ENCODE data around the gene SGPP2.
A peak's percentile ranks its signal among the peaks of the same experiment; 100 is the strongest.

Gene SGPP2

DNA sequence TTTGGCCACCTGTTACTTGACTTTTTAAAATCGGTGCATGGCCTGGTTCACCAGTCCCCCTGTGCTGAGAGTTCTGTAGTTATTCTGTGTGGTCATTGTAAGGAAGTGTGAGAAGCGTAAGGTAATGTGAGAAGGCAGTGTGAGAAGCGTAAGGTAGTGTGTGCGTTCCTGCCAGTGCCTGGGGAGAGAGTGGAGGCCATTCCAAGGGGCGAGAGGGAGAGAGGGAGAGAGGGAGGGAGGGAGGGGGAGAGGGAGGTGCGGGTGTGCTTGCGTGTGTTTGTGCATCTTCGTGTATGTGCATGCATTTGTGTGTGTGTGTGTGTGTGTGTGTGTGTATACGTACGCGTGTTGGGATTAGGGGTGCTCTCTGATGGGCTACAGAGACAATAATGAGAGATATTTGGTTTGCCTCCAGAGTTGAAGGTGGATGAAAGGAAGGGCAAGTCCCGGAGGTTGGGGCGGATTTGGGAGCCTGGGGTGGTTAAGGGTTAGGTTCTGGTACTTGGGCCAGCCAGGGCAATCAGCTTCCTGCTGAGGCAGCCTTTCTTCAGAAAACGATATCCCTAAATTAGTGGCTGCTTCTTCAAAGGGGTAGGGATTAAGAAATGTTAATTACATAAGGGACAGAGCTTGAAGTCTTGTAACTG lies 53.7 kb downstream of the SGPP2 start:
- H3K9me3 Mint-ChIP-seq = no peaks in the 10 kb centered on the region
- peaks cover 3% of the 10 kb centered on the region for H3K36me3 Mint-ChIP-seq (ENCODE audit: low read depth)
- H3K27ac Mint-ChIP-seq = no peak overlapping the region
- peaks cover 5% of the 10 kb centered on the region for H3K4me1 Mint-ChIP-seq (ENCODE audit: low read depth)
- H3K27me3 Mint-ChIP-seq (ENCODE audit: low read depth) = no peaks in the 10 kb centered on the region
- H3K4me3 Mint-ChIP-seq = no peak overlapping the region

DNA sequence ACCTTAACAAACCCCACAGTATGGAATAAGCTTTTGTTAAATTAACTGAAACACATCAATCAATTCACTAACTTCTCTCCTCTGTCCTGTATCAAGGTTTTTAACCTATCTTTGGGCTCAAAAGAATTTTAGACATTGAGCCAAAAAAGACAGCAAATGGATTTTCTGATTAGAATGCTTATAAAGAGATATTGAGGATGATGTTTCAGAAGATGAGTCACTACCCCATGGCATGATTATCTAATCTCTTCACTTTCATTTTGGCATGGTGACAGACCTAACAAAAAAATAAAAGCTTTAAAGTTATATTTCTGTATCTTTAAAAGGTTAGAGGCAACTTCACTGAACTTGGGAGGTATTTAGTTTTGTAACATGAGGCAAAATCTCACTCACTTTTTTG lies 55.5 kb downstream of the SGPP2 start:
- Mint-ChIP-seq H3K27ac (no peak overlapping the region), H3K36me3 (ENCODE audit: low read depth) (peaks cover 3% of the 10 kb centered on the region), H3K9me3 (no peaks in the 10 kb centered on the region), H3K27me3 (ENCODE audit: low read depth) (peaks cover 3% of the 10 kb centered on the region), H3K4me3 (no peak overlapping the region), H3K4me1 (ENCODE audit: low read depth) (peaks cover 5% of the 10 kb centered on the region)

DNA sequence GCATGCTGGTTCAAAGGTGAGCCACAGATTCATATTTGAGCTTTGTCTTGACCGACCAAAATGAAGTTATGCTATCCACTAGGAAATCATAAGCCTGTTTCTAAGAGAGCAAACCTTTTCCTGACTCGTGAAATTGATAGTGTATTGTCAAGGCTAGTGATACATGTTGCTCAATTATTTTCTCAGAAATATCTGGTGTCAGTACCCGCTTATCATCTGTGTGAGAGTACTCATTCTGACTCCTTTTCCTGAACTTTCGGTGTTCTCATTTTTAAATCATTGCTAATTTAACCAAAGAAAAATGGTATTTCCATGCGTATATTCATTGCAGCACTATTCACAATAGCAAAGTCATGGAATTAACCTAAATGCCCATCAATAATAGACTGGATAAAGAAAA lies 56.2 kb downstream of the SGPP2 start:
- Mint-ChIP-seq H3K4me3 (no peak overlapping the region), H3K27ac (no peak overlapping the region), H3K4me1 (ENCODE audit: low read depth) (peaks cover 5% of the 10 kb centered on the region), H3K9me3 (no peaks in the 10 kb centered on the region), H3K27me3 (ENCODE audit: low read depth) (peaks cover 3% of the 10 kb centered on the region), H3K36me3 (ENCODE audit: low read depth) (peaks cover 3% of the 10 kb centered on the region)

DNA sequence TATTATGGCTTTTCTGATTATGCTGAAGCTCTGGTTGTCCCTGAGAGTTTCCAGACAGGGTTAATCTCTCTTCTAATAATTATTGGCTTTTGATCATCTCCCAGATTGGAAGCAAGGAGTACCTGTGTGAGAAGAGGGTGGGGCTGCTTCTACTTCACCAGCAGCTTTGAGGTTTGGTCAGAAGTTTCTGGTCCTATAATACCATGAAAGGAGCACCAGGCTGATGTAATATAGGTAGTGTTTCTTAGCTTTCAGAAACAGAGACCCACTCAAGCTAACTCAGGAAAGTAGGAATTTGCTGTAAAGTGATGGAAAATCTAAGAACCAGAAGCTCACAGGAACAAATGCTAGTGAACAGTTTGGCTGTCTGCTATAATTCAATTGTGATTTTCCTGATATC lies 57.6 kb downstream of the SGPP2 start:
- H3K36me3 Mint-ChIP-seq (ENCODE audit: low read depth) = peaks cover 3% of the 10 kb centered on the region
- peaks cover 3% of the 10 kb centered on the region for H3K27me3 Mint-ChIP-seq (ENCODE audit: low read depth)
- no peaks in the 10 kb centered on the region for H3K9me3 Mint-ChIP-seq
- H3K4me3 Mint-ChIP-seq = no peak overlapping the region
- no peak overlapping the region for H3K27ac Mint-ChIP-seq
- H3K4me1 Mint-ChIP-seq (ENCODE audit: low read depth) = peaks cover 6% of the 10 kb centered on the region

DNA sequence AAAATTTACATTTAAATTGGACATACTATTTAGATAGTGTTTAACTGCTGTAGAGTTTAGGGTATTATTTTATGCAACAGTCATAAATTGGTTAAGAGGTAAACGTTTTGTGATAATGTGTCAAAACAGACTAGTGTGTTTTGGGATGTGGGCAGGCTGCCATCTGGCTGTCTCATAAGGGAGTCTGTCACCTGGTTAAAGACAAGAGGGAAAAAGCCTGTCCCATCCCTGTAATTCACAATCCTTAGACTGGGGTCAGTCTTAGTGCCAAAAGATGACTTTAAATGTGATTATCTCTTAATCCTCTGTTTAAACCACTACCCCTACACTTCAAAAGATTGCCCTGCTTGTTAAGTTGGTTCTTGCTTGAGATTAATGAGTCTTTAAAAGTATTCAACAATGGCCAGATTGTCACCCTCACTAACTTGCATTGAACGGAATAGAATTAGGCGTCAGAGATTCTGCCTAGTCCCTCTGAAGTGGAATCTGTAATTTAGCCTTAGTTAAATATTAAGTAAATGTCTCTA lies 59.2 kb downstream of the SGPP2 start:
- no peak overlapping the region for H3K4me3 Mint-ChIP-seq
- H3K4me1 Mint-ChIP-seq (ENCODE audit: low read depth) = peaks cover 6% of the 10 kb centered on the region
- H3K27ac Mint-ChIP-seq = no peak overlapping the region
- H3K36me3 Mint-ChIP-seq (ENCODE audit: low read depth) = peaks cover 3% of the 10 kb centered on the region
- no peaks in the 10 kb centered on the region for H3K9me3 Mint-ChIP-seq
- peaks cover 3% of the 10 kb centered on the region for H3K27me3 Mint-ChIP-seq (ENCODE audit: low read depth)

DNA sequence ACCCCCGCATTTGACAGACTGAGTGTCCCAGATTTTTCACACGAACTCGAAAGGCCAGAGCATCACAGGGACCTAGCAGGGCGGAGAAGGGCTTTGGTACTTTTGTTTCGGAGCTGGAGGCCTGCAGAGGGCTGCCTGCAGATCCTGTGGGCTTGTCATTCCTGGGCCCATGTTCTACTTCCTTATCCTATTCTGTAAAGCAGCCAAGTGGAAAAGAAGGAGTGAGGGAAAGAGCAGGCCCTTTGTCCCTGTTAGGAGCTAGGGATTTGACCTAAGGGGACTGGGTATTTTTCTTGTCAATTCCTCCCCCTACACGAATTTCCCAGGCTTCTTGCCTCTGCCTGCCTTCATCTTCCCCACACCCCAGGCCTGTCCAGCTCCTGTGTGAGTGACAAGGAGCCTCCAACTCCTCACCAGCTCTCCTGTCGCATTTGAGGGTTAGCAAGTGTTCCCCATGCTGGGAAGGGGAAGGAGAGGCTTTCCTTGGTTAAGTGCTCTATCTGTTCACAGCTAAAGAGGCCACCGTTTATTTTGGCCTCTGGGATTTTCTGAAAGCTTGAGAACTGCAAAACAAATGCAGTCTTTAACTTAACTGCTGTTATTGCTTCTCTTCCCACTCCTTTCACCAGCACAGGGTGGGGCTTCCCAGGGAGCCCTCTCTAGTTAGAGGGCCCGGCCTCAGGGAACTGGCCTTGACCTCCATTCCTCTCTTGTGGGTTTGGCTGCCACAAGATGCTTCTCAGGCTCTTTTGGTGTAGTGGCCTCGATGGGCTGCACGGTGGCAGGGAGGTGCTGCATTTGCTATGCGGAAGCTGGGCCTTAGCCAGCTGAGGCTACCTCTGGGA lies 61.2 kb downstream of the SGPP2 start:
- Mint-ChIP-seq H3K4me3 (no peak overlapping the region), H3K9me3 (no peaks in the 10 kb centered on the region), H3K27me3 (ENCODE audit: low read depth) (peaks cover 3% of the 10 kb centered on the region), H3K27ac (no peak overlapping the region), H3K4me1 (ENCODE audit: low read depth) (peaks cover 1% of the 10 kb centered on the region), H3K36me3 (ENCODE audit: low read depth) (no peaks in the 10 kb centered on the region)

DNA sequence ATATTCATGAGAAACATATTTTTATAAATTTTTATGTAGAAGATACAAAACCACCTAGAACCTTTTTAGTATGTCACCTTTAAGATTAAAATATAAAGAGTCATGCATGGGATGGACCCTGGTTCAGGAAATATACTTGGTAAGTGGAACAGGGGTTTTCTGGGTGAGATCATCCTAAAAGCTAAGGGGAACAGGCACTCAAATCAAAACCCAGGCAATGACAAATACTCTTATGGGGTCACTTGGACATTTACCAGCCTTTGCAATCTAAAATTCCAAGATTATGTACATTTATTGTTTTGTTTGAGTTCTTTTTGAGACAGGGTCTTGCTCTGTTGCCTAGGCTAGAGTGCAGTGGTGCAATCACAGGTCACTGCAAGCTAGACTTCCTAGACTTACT lies 65.8 kb downstream of the SGPP2 start:
- H3K27ac Mint-ChIP-seq = no peak overlapping the region
- H3K36me3 Mint-ChIP-seq (ENCODE audit: low read depth) = peaks cover 1% of the 10 kb centered on the region
- H3K9me3 Mint-ChIP-seq = peaks cover 6% of the 10 kb centered on the region
- peaks cover 1% of the 10 kb centered on the region for H3K4me1 Mint-ChIP-seq (ENCODE audit: low read depth)
- H3K27me3 Mint-ChIP-seq (ENCODE audit: low read depth) = no peaks in the 10 kb centered on the region
- no peak overlapping the region for H3K4me3 Mint-ChIP-seq

DNA sequence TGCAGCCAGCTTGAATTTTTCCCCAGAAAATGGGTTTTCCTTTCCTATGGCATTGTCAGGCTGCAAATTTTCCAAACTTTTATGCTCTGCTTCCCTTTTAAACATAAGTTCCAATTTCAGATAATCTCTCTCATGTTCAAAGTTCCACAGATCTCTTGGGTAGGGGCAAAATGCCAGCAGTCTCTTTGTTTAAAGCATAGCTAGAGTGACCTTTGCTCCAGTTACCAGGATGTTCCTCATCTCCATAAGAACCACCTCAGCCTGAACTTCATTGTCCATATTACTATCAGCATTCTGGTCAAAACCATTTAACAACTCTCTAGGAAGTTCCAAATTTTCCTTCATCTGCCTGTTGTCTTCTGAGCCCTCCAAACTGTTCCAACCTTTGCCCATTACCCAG lies 68.3 kb downstream of the SGPP2 start:
- H3K4me1 Mint-ChIP-seq (ENCODE audit: low read depth) = no peaks in the 10 kb centered on the region
- H3K4me3 Mint-ChIP-seq = no peak overlapping the region
- H3K27me3 Mint-ChIP-seq (ENCODE audit: low read depth) = no peaks in the 10 kb centered on the region
- no peak overlapping the region for H3K27ac Mint-ChIP-seq
- peaks cover 1% of the 10 kb centered on the region for H3K36me3 Mint-ChIP-seq (ENCODE audit: low read depth)
- peaks cover 6% of the 10 kb centered on the region for H3K9me3 Mint-ChIP-seq

DNA sequence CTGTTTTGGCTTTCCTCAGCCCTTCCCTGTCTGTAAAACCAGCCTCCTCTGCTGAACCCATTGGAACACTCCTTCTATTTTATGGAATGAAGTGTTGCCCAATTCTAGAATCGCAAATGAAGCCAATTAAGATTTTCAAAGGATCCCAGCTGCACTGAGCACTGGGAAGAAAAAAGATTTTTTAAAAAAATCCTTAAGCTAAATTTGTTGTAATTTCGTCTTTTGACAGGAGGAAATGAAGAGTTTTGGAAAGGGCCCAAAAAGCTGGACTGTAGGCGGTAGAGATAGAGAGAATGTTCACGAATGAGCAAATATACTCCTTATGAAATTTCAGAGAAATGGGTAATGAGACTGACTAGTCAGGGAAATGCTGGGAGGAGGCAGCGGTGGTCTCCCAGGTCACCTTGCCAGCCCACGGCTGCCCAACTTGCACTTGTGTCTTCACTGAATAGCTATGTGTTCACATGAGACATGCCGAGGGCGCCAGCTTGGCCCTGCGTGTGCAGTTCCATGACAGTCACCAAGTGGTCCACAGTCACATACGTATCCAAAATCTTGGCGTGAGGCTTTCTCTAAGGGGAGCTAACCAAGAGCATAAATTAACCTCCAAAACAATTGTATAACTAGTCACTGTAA lies 69.9 kb downstream of the SGPP2 start:
- Mint-ChIP-seq H3K27me3 (ENCODE audit: low read depth) (no peaks in the 10 kb centered on the region), H3K4me1 (ENCODE audit: low read depth) (no peaks in the 10 kb centered on the region), H3K27ac (no peak overlapping the region), H3K36me3 (ENCODE audit: low read depth) (peaks cover 1% of the 10 kb centered on the region), H3K9me3 (peaks cover 6% of the 10 kb centered on the region), H3K4me3 (no peak overlapping the region)

DNA sequence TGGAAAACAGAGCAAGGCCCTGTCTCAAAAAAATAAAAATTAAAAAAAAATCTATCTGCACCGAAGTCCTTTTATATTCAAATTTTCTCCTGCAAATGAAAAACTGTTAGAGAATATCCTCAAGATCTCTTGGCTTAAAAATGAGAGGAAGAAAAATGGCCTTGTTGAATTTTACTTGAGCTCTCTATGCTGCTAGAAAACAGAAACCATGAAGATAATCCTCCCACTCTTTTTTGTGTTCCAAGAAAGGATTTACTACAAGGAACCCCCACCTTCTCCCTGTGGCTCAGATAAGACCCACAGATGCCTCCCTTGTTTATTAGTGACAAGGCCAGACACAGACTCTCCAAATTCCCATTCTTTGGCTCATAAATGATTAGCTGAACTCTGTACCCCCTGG lies 71.0 kb downstream of the SGPP2 start:
- peaks cover 1% of the 10 kb centered on the region for H3K36me3 Mint-ChIP-seq (ENCODE audit: low read depth)
- no peak overlapping the region for H3K4me3 Mint-ChIP-seq
- H3K27ac Mint-ChIP-seq = no peak overlapping the region
- no peaks in the 10 kb centered on the region for H3K27me3 Mint-ChIP-seq (ENCODE audit: low read depth)
- peaks cover 6% of the 10 kb centered on the region for H3K9me3 Mint-ChIP-seq
- H3K4me1 Mint-ChIP-seq (ENCODE audit: low read depth) = no peaks in the 10 kb centered on the region

DNA sequence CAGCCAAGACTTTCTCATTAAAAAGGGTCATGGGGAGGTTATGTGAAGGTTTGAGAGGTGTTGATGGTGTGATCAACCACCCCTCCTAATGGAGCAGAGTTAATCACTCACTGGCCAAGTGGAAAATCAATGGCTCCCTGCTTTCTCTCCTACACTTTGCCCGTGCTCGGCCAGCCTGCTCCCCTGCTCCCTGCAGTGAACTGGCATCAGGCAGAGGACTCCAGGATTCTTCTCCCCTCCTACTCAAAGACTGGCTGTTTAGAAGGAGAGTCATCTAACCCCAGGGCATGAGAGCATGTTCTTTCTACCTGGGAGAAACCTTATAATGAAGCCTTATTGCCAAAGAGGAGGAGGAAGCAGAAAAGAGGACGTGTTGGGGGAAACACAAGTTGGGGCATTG lies 74.9 kb downstream of the SGPP2 start:
- Mint-ChIP-seq H3K27me3 (ENCODE audit: low read depth) (no peaks in the 10 kb centered on the region), H3K36me3 (ENCODE audit: low read depth) (no peaks in the 10 kb centered on the region), H3K27ac (no peak overlapping the region), H3K9me3 (no peaks in the 10 kb centered on the region), H3K4me1 (ENCODE audit: low read depth) (peaks cover 3% of the 10 kb centered on the region), H3K4me3 (no peak overlapping the region)

DNA sequence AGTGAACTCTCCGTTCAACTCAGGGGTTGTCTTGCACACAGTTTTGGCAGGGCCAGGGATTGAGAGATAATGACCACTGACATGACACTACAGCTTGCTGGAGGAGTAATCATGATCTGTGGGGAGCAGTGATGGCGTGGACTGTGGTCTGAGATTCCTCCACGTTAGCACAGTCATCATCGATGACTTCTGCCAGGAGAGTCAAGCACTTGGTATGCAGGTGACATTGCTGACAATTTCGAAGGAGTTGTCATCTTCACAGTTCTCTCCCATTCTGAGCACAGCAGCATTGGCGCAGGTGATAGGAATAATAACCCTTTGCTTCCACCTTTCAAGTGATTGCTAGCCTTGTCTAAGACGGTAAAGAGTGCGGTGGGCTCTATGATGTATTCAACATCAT lies 79.8 kb downstream of the SGPP2 start:
- no peaks in the 10 kb centered on the region for H3K27me3 Mint-ChIP-seq (ENCODE audit: low read depth)
- peaks cover 11% of the 10 kb centered on the region for H3K4me1 Mint-ChIP-seq (ENCODE audit: low read depth)
- H3K9me3 Mint-ChIP-seq = no peaks in the 10 kb centered on the region
- H3K27ac Mint-ChIP-seq = peak overlapping the region; percentile 45
- H3K4me3 Mint-ChIP-seq = no peak overlapping the region
- peaks cover 4% of the 10 kb centered on the region for H3K36me3 Mint-ChIP-seq (ENCODE audit: low read depth)

DNA sequence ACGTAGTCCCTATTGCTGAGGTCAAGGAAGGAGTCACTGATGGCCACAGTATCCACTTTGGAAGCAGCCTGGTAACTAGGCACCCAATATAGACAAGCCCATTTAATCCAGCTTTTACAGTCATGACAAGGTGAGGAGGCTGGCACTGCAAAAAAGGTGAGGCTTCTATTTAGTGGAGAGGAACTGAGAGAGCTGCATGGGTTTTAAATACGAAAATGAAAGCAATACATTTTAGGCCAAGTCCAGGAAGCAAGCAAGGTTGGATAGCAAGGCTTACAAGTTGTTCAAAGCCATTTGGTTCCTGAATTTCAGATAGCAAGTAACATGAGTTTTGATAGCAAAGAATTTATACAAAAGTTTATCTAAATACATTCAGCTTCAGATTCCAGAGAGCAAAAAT lies 80.4 kb downstream of the SGPP2 start:
- peak overlapping the region; percentile 15 for H3K4me3 Mint-ChIP-seq
- H3K4me1 Mint-ChIP-seq (ENCODE audit: low read depth) = peaks cover 11% of the 10 kb centered on the region
- no peaks in the 10 kb centered on the region for H3K9me3 Mint-ChIP-seq
- peaks cover 4% of the 10 kb centered on the region for H3K36me3 Mint-ChIP-seq (ENCODE audit: low read depth)
- H3K27me3 Mint-ChIP-seq (ENCODE audit: low read depth) = no peaks in the 10 kb centered on the region
- peak overlapping the region; percentile 56 for H3K27ac Mint-ChIP-seq

DNA sequence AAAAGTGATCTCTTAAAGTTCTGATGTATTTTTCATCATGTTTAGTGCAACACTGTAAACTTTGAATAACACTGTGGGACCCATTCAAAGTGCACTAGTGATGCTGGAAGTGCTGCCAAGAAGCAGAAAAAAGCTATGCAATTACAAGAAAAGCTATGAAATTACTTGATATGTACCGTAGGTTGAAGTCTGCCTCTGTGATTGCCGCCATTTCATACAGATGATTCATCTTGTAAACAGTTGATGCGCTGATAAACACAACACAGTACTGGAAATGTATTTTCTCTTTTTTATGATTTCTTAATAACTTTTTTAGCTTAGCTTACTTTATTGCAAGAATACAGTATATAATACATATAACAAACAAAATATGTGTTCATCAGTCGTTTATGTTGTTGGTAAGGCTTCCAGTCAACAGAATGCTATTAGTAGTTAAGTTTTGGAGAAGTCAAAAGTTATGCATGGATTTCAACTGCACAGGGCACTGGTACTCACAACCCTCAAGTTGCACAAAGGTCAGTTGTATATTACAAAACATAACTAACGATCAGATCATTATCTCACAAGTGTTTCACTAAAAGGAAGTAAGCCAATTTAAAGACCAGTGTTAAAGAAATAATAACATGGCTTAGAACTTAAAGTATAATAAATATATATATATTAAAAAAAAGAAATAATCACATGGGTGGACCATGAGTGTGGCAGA lies 82.0 kb downstream of the SGPP2 start:
- Mint-ChIP-seq H3K27me3 (ENCODE audit: low read depth) (no peaks in the 10 kb centered on the region), H3K36me3 (ENCODE audit: low read depth) (peaks cover 4% of the 10 kb centered on the region), H3K27ac (no peak overlapping the region), H3K4me3 (no peak overlapping the region), H3K9me3 (no peaks in the 10 kb centered on the region), H3K4me1 (ENCODE audit: low read depth) (peaks cover 11% of the 10 kb centered on the region)
